Stimulated activated naive CD8-positive, alpha-beta T cell treated with anti-CD3 and anti-CD28 coated beads, Interleukin-15, Interleukin-2, amounts not matched to agents 100 U/mL and 50 U/mL, for 24 hours (primary cell): ENCODE data around the gene MAP3K12.
"Not testable (repeated sequence)": the region's sequence is repeated elsewhere in the genome, so short reads cannot be mapped to it uniquely, and the experiment has no call there.

Experiments used
- ATAC-seq: fragments of 150-1000 bp; cut with Tn5 transposase; one replicate; pipeline ENCODE4 v1.10.0; 2021
- DNase-seq: peaks from one replicate; pipeline ENCODE4 v3.0.0; 2021

Gene MAP3K12

GRCh38 chr12:53492830-53493609 lies 6.2 kb downstream of the MAP3K12 start:
- DNase-seq (peak; percentile 91), ATAC-seq (peak; percentile 94)

GRCh38 chr12:53492188-53492587 lies 7.1 kb downstream of the MAP3K12 start:
- no peak for DNase-seq

GRCh38 chr12:53489242-53489864 lies 9.9 kb downstream of the MAP3K12 start:
- DNase-seq (no peak), ATAC-seq (no peak)

More at GRCh38 chr12:53492188-53492587, 7.1 kb downstream of the MAP3K12 start:
- no peak for ATAC-seq

DNA sequence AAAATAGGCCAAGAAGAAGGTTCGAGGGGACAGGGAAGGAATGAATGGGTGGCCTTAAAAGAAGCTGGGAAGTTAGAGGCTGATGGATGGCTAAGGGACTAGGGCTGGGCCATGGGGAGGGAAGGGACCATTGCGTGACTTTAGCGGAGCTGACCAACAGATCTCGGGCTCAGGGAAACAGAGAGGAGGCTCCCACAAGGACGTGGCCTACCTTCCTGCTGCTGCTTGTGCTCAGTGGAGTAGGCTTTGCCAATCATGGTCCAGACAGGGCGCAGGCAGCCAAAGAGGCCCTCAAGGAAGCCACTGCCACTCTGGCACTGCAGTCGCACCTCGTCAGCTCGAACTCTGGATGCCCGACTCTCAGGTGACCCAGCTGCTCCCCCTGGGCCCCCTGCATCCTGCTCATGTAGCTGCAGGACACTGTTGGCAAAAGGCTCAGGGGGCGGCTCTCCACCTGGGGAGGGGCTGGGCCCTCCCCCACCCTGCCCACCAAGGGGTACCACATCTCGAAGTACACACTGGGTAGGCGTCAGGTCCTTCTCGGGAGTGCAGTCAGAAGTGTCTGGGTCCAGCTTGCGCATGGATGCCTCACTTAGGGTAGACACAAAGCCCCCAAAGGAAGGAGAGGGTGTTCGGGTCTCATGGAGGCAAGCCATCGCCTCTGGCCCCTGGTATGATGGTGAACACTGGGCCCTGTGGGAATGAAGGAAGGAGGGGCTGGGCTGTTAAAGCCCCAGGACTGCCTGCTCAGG lies 12.3 kb downstream of the MAP3K12 start:
- ATAC-seq (no peak), DNase-seq (no peak)

- DNase-seq (no peak), ATAC-seq (no peak)
These were observed 13.1 kb downstream of the MAP3K12 start for GRCh38 chr12:53485955-53486735.

DNA sequence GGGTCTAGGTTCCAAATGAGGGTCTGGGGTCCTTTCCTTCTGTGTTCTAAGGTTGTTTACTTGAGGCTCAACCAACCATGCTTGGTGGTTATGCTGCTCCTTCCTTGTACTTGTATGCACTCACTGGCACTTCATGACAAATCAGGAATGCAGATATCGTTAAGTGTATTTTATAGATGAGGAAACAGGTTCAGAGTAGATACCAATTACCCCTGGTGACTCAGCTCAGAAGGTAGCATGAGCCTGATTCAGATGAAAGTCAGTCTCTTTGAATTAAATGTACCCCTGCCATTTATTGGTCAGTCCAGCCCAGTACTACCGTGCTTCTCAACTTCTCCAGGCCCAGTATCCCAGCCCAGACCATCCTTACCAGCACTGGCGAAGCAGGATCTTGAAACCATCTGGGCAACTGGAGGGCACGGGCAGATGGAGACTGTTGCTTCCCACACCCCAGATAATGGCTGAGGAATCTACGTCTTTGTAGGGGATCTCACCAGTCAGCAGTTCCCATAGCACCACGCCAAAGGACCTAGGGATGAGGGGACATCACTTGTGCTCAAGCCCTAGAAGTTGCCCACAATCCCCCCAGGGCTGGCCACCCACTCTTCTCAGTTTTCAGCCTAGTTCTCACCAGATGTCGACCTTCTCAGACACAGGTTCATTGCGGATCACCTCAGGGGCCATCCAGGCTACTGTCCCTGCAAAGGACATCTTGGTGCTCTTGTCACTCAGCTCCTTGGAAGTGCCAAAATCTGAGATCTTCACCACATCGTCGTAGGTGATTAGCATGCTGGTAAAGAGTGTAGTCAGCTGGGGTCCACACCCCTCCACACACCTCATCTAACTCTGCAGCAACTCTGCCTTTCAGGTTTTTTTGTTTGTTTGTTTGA lies 14.3 kb downstream of the MAP3K12 start:
- ATAC-seq (no peak), DNase-seq (no peak)

- ATAC-seq, result peak; percentile 41
- DNase-seq, result no peak
These were observed 15.3 kb downstream of the MAP3K12 start for GRCh38 chr12:53483979-53484377.

DNA sequence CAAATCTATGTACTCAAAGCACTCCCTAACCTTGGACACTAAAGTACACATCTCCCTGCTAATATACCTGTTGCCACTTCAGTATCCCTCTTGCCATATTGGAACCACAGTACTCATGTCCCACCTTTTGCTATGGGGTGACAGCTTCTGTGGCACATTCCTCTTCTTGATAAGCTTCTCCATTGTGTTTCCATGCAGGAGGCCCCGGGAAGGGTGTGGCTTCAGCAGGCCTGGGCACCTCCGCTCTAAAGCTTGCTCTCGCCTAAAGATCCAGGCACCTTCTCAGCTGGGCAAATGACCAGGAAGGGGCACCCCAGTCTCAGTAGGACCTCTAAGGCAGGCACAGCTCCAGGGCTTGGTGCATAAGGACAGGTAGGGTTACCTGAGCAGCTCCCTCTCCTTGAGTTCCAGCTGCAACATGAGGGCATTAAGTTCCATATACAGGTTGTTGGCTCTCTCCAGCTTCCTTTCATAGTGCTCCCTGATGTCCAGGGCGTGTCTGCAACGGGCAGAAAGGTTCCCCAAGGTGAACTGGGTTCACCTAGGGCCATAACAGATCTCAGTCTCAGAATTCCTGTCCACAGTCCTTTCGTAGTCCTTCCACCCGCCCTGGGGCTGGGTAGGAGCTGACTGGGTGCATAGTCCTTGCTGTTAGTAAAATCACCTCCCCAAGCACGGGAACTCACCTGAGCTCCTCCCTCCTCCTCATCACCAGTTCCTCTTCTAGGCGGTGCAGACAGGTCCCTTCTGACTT lies 15.9 kb downstream of the MAP3K12 start:
- no peak for ATAC-seq
- no peak for DNase-seq

- DNase-seq (no peak), ATAC-seq (no peak)
These were observed 16.6 kb downstream of the MAP3K12 start for GRCh38 chr12:53482626-53483168.

- ATAC-seq, result peak; percentile 24
- no peak for DNase-seq
These were observed 17.2 kb downstream of the MAP3K12 start for GRCh38 chr12:53481939-53482586.

- ATAC-seq, DNase-seq: not testable (repeated sequence)
These were observed 17.8 kb downstream of the MAP3K12 start for GRCh38 chr12:53481458-53481857.

DNA sequence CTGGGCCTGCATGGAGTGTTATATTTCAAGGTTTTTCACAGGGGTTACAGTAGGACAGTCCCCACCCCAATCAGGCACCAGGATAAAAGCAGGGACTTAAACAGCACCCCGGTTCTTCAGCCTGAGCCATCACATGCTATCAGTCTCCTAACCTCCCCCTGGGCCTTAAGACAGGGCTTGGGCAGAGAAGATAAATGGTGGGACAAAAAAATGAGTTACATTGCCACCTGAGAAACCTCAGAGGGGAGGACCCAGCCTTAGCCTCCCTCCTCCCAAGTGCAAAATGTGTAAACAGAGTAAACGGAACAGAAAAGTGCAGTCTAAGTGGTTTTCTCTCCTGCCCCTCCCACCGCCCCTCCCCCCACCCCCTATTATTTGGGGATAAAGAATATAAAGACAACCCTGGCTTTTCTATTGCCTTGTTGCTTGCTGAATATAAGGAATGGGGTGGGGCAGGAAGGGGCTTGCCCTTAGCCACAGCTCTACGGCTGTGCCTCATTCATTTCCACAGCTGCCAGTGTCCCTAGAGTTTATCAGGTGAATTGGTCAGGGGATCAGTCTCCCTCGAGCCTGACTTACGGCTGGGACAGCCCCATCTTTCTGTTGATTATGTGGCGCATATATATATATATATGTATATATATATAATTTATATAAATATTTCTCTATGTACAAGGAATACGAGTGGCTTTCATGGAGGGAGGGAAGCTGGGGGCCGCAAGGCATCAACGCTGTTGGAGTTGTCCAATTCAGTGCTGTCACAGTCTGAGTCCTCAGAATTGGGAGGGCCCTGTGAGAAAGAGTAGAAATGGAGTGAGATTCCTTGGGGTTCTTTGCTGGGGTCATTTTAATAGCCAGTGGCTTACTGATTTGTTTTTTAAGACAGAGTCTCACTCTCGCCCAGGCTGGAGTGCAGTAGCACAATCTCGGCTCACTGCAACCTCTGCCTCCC lies 18.5 kb downstream of the MAP3K12 start:
- ATAC-seq (no peak), DNase-seq (no peak)

- no peak for ATAC-seq
These were observed 19.9 kb downstream of the MAP3K12 start for GRCh38 chr12:53479331-53479730.

DNA sequence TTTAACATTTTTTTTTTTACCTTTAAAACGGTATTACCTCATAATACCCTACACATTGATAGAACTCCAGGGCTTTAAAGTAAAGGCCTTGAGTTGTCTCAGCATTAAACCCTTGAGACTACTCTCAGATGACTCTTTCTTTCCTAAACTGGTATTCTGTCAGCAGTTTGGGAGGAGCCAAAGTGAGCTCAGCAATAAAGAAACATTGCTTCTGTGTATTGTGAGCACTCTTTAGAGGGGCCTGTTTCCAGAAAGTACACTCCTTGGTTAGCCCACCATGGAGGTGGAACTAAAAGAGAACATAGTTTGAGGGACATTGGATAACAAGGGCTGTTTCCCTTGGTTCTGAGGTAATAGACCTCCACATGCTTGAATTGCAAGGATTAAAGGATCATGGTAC lies 20.4 kb downstream of the MAP3K12 start:
- ATAC-seq, result peak; percentile 19
- no peak for DNase-seq

More at GRCh38 chr12:53479331-53479730, 19.9 kb downstream of the MAP3K12 start:
- DNase-seq, result no peak

DNA sequence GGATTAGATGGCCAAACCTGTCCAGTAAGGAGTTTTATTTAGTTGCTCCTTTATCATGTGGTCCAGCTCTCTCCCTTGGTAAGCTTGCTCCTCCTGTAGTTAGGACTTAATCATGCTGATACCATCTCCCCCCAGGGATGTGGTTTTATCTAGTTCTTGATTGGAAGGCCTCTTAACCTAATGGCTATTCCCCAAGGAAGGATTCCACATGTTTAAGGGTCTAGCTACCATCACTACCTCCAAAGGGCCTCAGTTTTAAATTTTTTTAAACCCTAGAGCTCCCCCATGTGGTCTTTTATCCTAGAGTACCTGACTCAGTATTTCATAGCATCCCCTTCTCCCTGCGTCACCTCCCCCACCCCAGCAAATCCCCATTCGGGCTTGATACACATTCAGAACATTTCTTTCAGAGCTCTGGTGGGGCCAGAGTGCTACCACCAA lies 22.5 kb downstream of the MAP3K12 start:
- ATAC-seq, result no peak
- DNase-seq, result no peak

DNA sequence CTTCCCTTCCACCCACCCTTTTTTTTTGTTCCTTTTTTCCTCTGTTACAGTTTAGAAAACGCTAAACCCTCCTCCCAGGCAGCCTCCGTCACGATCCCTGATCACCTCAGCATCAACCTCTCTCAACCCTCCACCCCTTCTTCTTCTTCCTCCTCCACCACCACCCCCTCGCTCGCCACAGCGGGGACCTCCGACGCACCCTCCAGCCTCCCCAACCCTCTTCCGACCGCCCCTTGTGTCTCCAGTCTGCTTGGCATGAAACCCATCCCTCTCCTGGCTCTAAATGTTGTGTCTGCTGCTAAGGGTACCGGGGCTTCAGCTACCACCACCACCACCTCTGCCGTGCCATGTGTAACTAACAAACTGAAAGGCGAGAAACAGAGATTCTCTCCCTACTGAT lies 24.4 kb downstream of the MAP3K12 start:
- ATAC-seq (no peak), DNase-seq (no peak)

- ATAC-seq (no peak), DNase-seq (no peak)
These were observed 25.2 kb downstream of the MAP3K12 start for GRCh38 chr12:53474077-53474476.

- DNase-seq (no peak), ATAC-seq (no peak)
These were observed 27.1 kb downstream of the MAP3K12 start for GRCh38 chr12:53472056-53472582.
